D341Med (cell line): Measurements from ENCODE around the gene FPR2.
"Not testable (repeated sequence)": the region's sequence is repeated elsewhere in the genome, so short reads cannot be mapped to it uniquely, and the experiment has no call there.

ENCODE experiments used
- DNase-seq: peaks from one replicate; pipeline ENCODE4 v3.0.0; 2012; ENCODE audit warnings: low spot score

The FPR2 gene

GRCh38 chr19:51760697-51761356, at the start of gene FPR2:
TSS of gene FPR2 (plus strand) at chr19:51761180. CDS start at chr19:51768659, 7,479 bp downstream.
- no peak for DNase-seq

GRCh38 chr19:51711702-51712101, 49.3 kb upstream of the FPR2 start:
- DNase-seq: no peak

GRCh38 chr19:51712461-51713081, 48.4 kb upstream of the FPR2 start:
- DNase-seq: peak; percentile 70

GRCh38 chr19:51713319-51714285, 47.4 kb upstream of the FPR2 start:
- DNase-seq: no peak

GRCh38 chr19:51714848-51715247, 46.1 kb upstream of the FPR2 start:
- DNase-seq: no peak

GRCh38 chr19:51715850-51716249, 45.1 kb upstream of the FPR2 start:
- no peak for DNase-seq

- DNase-seq: no peak
Observed at GRCh38 chr19:51716925-51717324, 44.1 kb upstream of the FPR2 start.

GRCh38 chr19:51719251-51719988, 41.6 kb upstream of the FPR2 start:
- no peak for DNase-seq

- DNase-seq: no peak
Observed at GRCh38 chr19:51721905-51722304, 39.1 kb upstream of the FPR2 start.

GRCh38 chr19:51722492-51722891, 38.5 kb upstream of the FPR2 start:
- DNase-seq: no peak

- DNase-seq: no peak
Observed at GRCh38 chr19:51724543-51724942, 36.4 kb upstream of the FPR2 start.

GRCh38 chr19:51726049-51726448, 34.9 kb upstream of the FPR2 start:
- DNase-seq: no peak

- no peak for DNase-seq
Observed at GRCh38 chr19:51727349-51727880, 33.6 kb upstream of the FPR2 start.

GRCh38 chr19:51729781-51730180, 31.2 kb upstream of the FPR2 start:
- no peak for DNase-seq

- no peak for DNase-seq
Observed at GRCh38 chr19:51733742-51734522, 27.0 kb upstream of the FPR2 start.

- DNase-seq: no peak
Observed at GRCh38 chr19:51735759-51736449, 25.1 kb upstream of the FPR2 start.

- DNase-seq: no peak
Observed at GRCh38 chr19:51737389-51737788, 23.6 kb upstream of the FPR2 start.

GRCh38 chr19:51737924-51738323, 23.1 kb upstream of the FPR2 start:
- DNase-seq: no peak

- DNase-seq: not testable (repeated sequence)
Observed at GRCh38 chr19:51738523-51738922, 22.5 kb upstream of the FPR2 start.

- DNase-seq: no peak
Observed at GRCh38 chr19:51739466-51740213, 21.3 kb upstream of the FPR2 start.
